WTC11 (cell line): ENCODE data around the gene ARHGEF33. TPM values are rescaled to one million over a fixed set of nuclear protein-coding genes. Genes with fewer than 3 reads are reported as not detected.

Source experiments
- ATAC-seq: fragments of 200-7000 bp; cut with Tn5 transposase; 2 replicates; pipeline ENCODE4 v1.10.0; 2021; ENCODE audit warnings: mild to moderate bottlenecking, moderate library complexity
- CTCF ChIA-PET: fragments of 300-600 bp; sonication (Branson Sonifier 250); formaldehyde crosslinking; loops from one replicate; lab custom pipeline; 2021; ENCODE audit warnings: antibody characterized with exemption; lab: Charles Lee
- POLR2A ChIA-PET: fragments of 350-600 bp; sonication (Branson Sonifier 250); formaldehyde crosslinking; loops from one replicate; lab custom pipeline; 2021; ENCODE audit warnings: antibody characterized with exemption; lab: Charles Lee
- DNase-seq: peaks from one replicate; pipeline ENCODE4 v3.0.0; 2021; ENCODE audit warnings: low spot score
- H3K27ac Mint-ChIP-seq: 2 replicates; pipeline ENCODE4 v1.8.0; 2021; ENCODE audit warnings: mixed read lengths
- H3K27me3 Mint-ChIP-seq: 2 replicates; pipeline ENCODE4 v1.8.0; 2021; ENCODE audit warnings: low read depth, mild to moderate bottlenecking, moderate library complexity, mixed read lengths
- H3K36me3 Mint-ChIP-seq: 2 replicates; pipeline ENCODE4 v1.8.0; 2021; ENCODE audit warnings: mixed read lengths
- H3K4me1 Mint-ChIP-seq: 2 replicates; pipeline ENCODE4 v1.8.0; 2022; ENCODE audit warnings: mixed read lengths
- H3K4me3 Mint-ChIP-seq: 2 replicates; pipeline ENCODE4 v1.8.0; 2021; ENCODE audit warnings: mild to moderate bottlenecking, moderate library complexity, mixed read lengths
- H3K9me3 Mint-ChIP-seq: 2 replicates; pipeline ENCODE4 v1.8.0; 2021; ENCODE audit warnings: mixed read lengths
- ATF1 ChIP-seq: sonication (generic); formaldehyde crosslinking; IDR thresholded peaks from 2 replicates; pipeline ENCODE4 v1.8.1; 2023; ENCODE audit warnings: mild to moderate bottlenecking, moderate library complexity, missing genetic modification reagents
- E2F4 ChIP-seq: sonication (generic); formaldehyde crosslinking; IDR thresholded peaks from 2 replicates; pipeline ENCODE4 v1.8.1; 2022; ENCODE audit warnings: low read depth, mild to moderate bottlenecking, moderate library complexity, missing genetic modification reagents, borderline replicate concordance
- KAT7 ChIP-seq: sonication (generic); formaldehyde crosslinking; IDR thresholded peaks from 2 replicates; pipeline ENCODE4 v1.8.1; 2023; ENCODE audit warnings: missing genetic modification reagents, mild to moderate bottlenecking, borderline replicate concordance
- ZBTB43 ChIP-seq: sonication (generic); formaldehyde crosslinking; IDR thresholded peaks from 2 replicates; pipeline ENCODE4 v1.8.1; 2023; ENCODE audit warnings: mild to moderate bottlenecking, missing genetic modification reagents
- ZNF396 ChIP-seq: fragments of 250-450 bp; sonication (Bioruptor Pico); IDR thresholded peaks from 2 replicates; pipeline ENCODE4 v1.8.0; 2021; ENCODE audit warnings: mild to moderate bottlenecking, moderate library complexity, borderline replicate concordance
- ZNF425 ChIP-seq: fragments of 250-450 bp; sonication (Bioruptor Pico); conservative IDR thresholded peaks from 2 replicates; pipeline ENCODE4 v1.9.0; 2021; ENCODE audit warnings: mild to moderate bottlenecking
- ZSCAN18 ChIP-seq: fragments of 250-450 bp; sonication (Bioruptor Pico); IDR thresholded peaks from 2 replicates; pipeline ENCODE4 v2.1.2; 2022; ENCODE audit warnings: mild to moderate bottlenecking, moderate library complexity
- total RNA-seq: library from RNA; stranded (reverse); gene quantifications from 3 replicates; pipeline ENCODE4 v1.2.3, GENCODE V29; 2021
- TF ChIP-seq, protein P1 (sequence below): sonication (generic); formaldehyde crosslinking; IDR thresholded peaks from 2 replicates; pipeline ENCODE4 v1.8.1; 2022; ENCODE audit warnings: mild to moderate bottlenecking, missing genetic modification reagents, moderate library complexity, borderline replicate concordance
- TF ChIP-seq, protein P2 (sequence below): sonication (generic); formaldehyde crosslinking; IDR thresholded peaks from 2 replicates; pipeline ENCODE4 v1.8.0; 2023; ENCODE audit warnings: missing genetic modification reagents
- TF ChIP-seq, protein P3 (sequence below): sonication (generic); formaldehyde crosslinking; IDR thresholded peaks from 2 replicates; pipeline ENCODE4 v1.8.1; 2023; ENCODE audit warnings: mild to moderate bottlenecking, missing genetic modification reagents, moderate library complexity

ARHGEF33 gene
- total RNA-seq, 1 experiment from 2014 or later = 0.42 TPM

DNA sequence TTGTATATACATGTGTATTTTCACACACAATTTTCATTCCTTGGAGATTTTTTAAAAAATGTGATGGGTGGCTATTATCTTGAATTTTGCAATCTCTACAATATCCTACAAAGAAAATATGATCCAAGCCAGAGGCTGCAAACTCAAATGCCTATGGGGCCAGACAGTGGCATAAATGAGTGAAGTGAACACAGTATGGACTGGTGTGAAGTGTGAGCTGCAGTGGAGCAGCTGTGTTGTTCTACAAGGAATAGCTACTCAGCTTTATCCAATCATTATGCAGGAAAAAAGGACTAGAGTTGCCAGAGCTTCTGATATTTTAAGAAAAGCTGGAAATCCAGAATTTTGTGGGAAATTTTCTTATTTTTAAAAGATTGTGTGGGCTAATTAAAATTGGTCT, 62.1 kb downstream of the ARHGEF33 start:
- Mint-ChIP-seq H3K4me3 (no peak overlapping the region), H3K36me3 (no peaks in the 10 kb centered on the region), H3K4me1 (peaks cover 10% of the 10 kb centered on the region), H3K9me3 (no peaks in the 10 kb centered on the region), H3K27ac (no peak overlapping the region), H3K27me3 (peaks cover 3% of the 10 kb centered on the region)
- DNase-seq (no peak), ATAC-seq (no peak)
- CTCF ChIA-PET = no interaction called here
- POLR2A ChIA-PET = no interaction called here
- TF ChIP-seq ZNF396 (CRISPR knock-in tag) (no peak), KAT7 (CRISPR knock-in tag) (no peak), E2F4 (CRISPR knock-in tag) (no peak), ZNF425 (CRISPR knock-in tag) (no peak)

GRCh38 chr2:38957972-38958371, 68.3 kb downstream of the ARHGEF33 start:
- Mint-ChIP-seq H3K27me3 (peaks cover 54% of the 10 kb centered on the region), H3K4me1 (peaks cover 5% of the 10 kb centered on the region; the same call in 1 of the 2 replicates), H3K27ac (no peak overlapping the region), H3K9me3 (peaks cover 3% of the 10 kb centered on the region; the same call in 1 of the 2 replicates), H3K36me3 (0 out of 2 replicates have a peak, but pooled peaks cover 3% of the 10 kb centered on the region), H3K4me3 (no peak overlapping the region)
- ChIA-PET POLR2A (no interaction called here), CTCF (interaction anchor here (1.4 kb wide), 1 partner anchor 10 kb away, joined by 11 read pairs; no protein-coding TSS in a partner anchor)
- DNase-seq (no peak), ATAC-seq (no peak)
- TF ChIP-seq ZBTB43 (CRISPR knock-in tag) = no peak
- no peak for TF ChIP-seq ATF1
- no peak for TF ChIP-seq ZSCAN18
- TF ChIP-seq, protein P1, sequence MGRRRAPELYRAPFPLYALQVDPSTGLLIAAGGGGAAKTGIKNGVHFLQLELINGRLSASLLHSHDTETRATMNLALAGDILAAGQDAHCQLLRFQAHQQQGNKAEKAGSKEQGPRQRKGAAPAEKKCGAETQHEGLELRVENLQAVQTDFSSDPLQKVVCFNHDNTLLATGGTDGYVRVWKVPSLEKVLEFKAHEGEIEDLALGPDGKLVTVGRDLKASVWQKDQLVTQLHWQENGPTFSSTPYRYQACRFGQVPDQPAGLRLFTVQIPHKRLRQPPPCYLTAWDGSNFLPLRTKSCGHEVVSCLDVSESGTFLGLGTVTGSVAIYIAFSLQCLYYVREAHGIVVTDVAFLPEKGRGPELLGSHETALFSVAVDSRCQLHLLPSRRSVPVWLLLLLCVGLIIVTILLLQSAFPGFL = no peak
- TF ChIP-seq, protein P2, sequence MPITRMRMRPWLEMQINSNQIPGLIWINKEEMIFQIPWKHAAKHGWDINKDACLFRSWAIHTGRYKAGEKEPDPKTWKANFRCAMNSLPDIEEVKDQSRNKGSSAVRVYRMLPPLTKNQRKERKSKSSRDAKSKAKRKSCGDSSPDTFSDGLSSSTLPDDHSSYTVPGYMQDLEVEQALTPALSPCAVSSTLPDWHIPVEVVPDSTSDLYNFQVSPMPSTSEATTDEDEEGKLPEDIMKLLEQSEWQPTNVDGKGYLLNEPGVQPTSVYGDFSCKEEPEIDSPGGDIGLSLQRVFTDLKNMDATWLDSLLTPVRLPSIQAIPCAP (CRISPR knock-in tag) = no peak

GRCh38 chr2:38959466-38959865, 69.8 kb downstream of the ARHGEF33 start:
- ATAC-seq = no peak
- H3K4me1 Mint-ChIP-seq = peaks cover 5% of the 10 kb centered on the region; the same call in 1 of the 2 replicates
- peaks cover 16% of the 10 kb centered on the region for H3K9me3 Mint-ChIP-seq
- H3K4me3 Mint-ChIP-seq = no peak overlapping the region; the same call in 1 of the 2 replicates
- peaks cover 54% of the 10 kb centered on the region for H3K27me3 Mint-ChIP-seq
- H3K36me3 Mint-ChIP-seq = 0 out of 2 replicates have a peak, but pooled peaks cover 8% of the 10 kb centered on the region
- TF ChIP-seq ZBTB43 (CRISPR knock-in tag) = 0 out of 2 replicates have a peak, but pooled peaks have one; percentile 0
- TF ChIP-seq, protein P3, sequence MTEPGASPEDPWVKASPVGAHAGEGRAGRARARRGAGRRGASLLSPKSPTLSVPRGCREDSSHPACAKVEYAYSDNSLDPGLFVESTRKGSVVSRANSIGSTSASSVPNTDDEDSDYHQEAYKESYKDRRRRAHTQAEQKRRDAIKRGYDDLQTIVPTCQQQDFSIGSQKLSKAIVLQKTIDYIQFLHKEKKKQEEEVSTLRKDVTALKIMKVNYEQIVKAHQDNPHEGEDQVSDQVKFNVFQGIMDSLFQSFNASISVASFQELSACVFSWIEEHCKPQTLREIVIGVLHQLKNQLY = no peak
- ChIA-PET POLR2A (no interaction called here), CTCF (interaction anchor here (1.3 to 3.7 kb wide), 4 partner anchors 12 to 269 kb away, joined by 4 to 44 read pairs (median 6); partner anchors contain the start of gene SOS1)
- no peak for DNase-seq
- H3K27ac Mint-ChIP-seq = no peak overlapping the region
